Measurements from ENCODE around the gene EPHB1. TPM values are rescaled to one million over a fixed set of nuclear protein-coding genes. Genes with fewer than 3 reads are reported as not detected.

The EPHB1 gene
- polyA plus RNA-seq, 1 experiment, result 0.50 TPM

GRCh38 chr3:134933997-134934396 is 138.9 kb downstream of the EPHB1 start:
- TF ChIP-seq CTCF (IDR thresholded peaks at IDR 0.05; ENCODE audit: insufficient read depth, low read depth, low read length), result no peak
- ChIA-PET POLR2A (no interaction called here), CTCF (no interaction called here)
- H3K4me3 ChIP-seq (ENCODE audit: low read depth, low read length), result no peak overlapping the region
- no peak for DNase-seq (ENCODE audit: low read depth)
- H3K36me3 ChIP-seq (ENCODE audit: control insufficient read depth, insufficient read depth, low read length), result no peaks in the 10 kb centered on the region
- no peaks in the 10 kb centered on the region for H3K27me3 ChIP-seq (ENCODE audit: control insufficient read depth, insufficient read depth, low read length)

- POLR2A ChIA-PET, result no interaction called here
- no peak for TF ChIP-seq CTCF (IDR thresholded peaks at IDR 0.05; ENCODE audit: insufficient read depth, low read depth, low read length)
- no peaks in the 10 kb centered on the region for H3K27me3 ChIP-seq (ENCODE audit: control insufficient read depth, insufficient read depth, low read length)
- H3K4me3 ChIP-seq (ENCODE audit: low read depth, low read length), result no peak overlapping the region
- H3K36me3 ChIP-seq (ENCODE audit: control insufficient read depth, insufficient read depth, low read length), result no peaks in the 10 kb centered on the region
- CTCF ChIA-PET, result no interaction called here
- no peak for DNase-seq (ENCODE audit: low read depth)
Observed at GRCh38 chr3:134934933-134935332, 139.9 kb downstream of the EPHB1 start.

- H3K4me3 ChIP-seq (ENCODE audit: low read depth, low read length), result no peak overlapping the region
- ChIA-PET CTCF (no interaction called here), POLR2A (no interaction called here)
- no peaks in the 10 kb centered on the region for H3K27me3 ChIP-seq (ENCODE audit: control insufficient read depth, insufficient read depth, low read length)
- no peaks in the 10 kb centered on the region for H3K36me3 ChIP-seq (ENCODE audit: control insufficient read depth, insufficient read depth, low read length)
- DNase-seq (ENCODE audit: low read depth), result no peak
- TF ChIP-seq CTCF (IDR thresholded peaks at IDR 0.05; ENCODE audit: insufficient read depth, low read depth, low read length), result no peak
Observed at GRCh38 chr3:134937256-134938028, 142.4 kb downstream of the EPHB1 start.

- H3K4me3 ChIP-seq (ENCODE audit: low read depth, low read length), result no peak overlapping the region
- DNase-seq (ENCODE audit: low read depth), result no peak
- ChIA-PET POLR2A (no interaction called here), CTCF (no interaction called here)
- H3K36me3 ChIP-seq (ENCODE audit: control insufficient read depth, insufficient read depth, low read length), result no peaks in the 10 kb centered on the region
- H3K27me3 ChIP-seq (ENCODE audit: control insufficient read depth, insufficient read depth, low read length), result no peaks in the 10 kb centered on the region
- TF ChIP-seq CTCF (IDR thresholded peaks at IDR 0.05; ENCODE audit: insufficient read depth, low read depth, low read length), result no peak
Observed at GRCh38 chr3:134938029-134938525, 143.0 kb downstream of the EPHB1 start.

GRCh38 chr3:134939978-134940377 is 144.9 kb downstream of the EPHB1 start:
- DNase-seq (ENCODE audit: low read depth), result no peak
- Histone ChIP-seq H3K4me3 (ENCODE audit: low read depth, low read length) (no peak overlapping the region), H3K36me3 (ENCODE audit: control insufficient read depth, insufficient read depth, low read length) (no peaks in the 10 kb centered on the region), H3K27me3 (ENCODE audit: control insufficient read depth, insufficient read depth, low read length) (no peaks in the 10 kb centered on the region)
- CTCF ChIA-PET, result interaction anchor here (0.6 to 1.3 kb wide), 2 partner anchors 22 to 31 kb away, joined by 3 to 4 read pairs; no protein-coding TSS in a partner anchor
- no peak for TF ChIP-seq CTCF (IDR thresholded peaks at IDR 0.05; ENCODE audit: insufficient read depth, low read depth, low read length)
- POLR2A ChIA-PET, result no interaction called here

All from BJ (cell line).